Measurements from ENCODE around the gene TET3. TPM values are rescaled to one million over a fixed set of nuclear protein-coding genes. Genes with fewer than 3 reads are reported as not detected.

TET3 gene
- total and polyA plus RNA-seq, 2 of the 4 experiments (the other 2 are of a cell fraction) = 1.6 to 1.8 TPM

- Histone ChIP-seq H2BK20ac (ENCODE audit: low read depth, low read length) (no peak overlapping the region), H2BK5ac (ENCODE audit: low read depth, low read length, poor library complexity, severe bottlenecking) (no peak overlapping the region), H3K9me3 (ENCODE audit: control insufficient read depth, insufficient read depth, low read length) (no peaks in the 10 kb centered on the region), H3K4me1 (ENCODE audit: control insufficient read depth, insufficient read depth, low read length) (peaks cover 17% of the 10 kb centered on the region), H2AK5ac (ENCODE audit: low read depth, low read length) (no peak overlapping the region), H3K9me1 (ENCODE audit: insufficient read depth, low read length) (peaks cover 24% of the 10 kb centered on the region), H3K27ac (ENCODE audit: insufficient read depth, low read length) (no peak overlapping the region), H3K9ac (ENCODE audit: low read depth, low read length) (no peak overlapping the region), H3K4me3 (ENCODE audit: insufficient read depth, low read depth, low read length) (no peak overlapping the region), H2BK120ac (ENCODE audit: low read depth, low read length) (no peak overlapping the region), H3K79me1 (ENCODE audit: low read depth in 1 of 2, low read length in 2 of 2) (peaks cover 30 to 72% of the 10 kb centered on the region in 2 experiments), H2AK9ac (replicated peaks; ENCODE audit: low read depth, low read length, poor library complexity) (no peak overlapping the region), H3K4me2 (ENCODE audit: low read depth, low read length) (no peak overlapping the region), H3K36me3 (ENCODE audit: control insufficient read depth, insufficient read depth, low read length) (peaks cover 9% of the 10 kb centered on the region), H3K14ac (replicated peaks; ENCODE audit: low read depth, low read length) (no peak overlapping the region), H3K4ac (ENCODE audit: low read depth, low read length) (no peak overlapping the region), H4K91ac (ENCODE audit: insufficient read depth, low read depth, low read length) (no peak overlapping the region), H3K56ac (ENCODE audit: extremely low read depth, insufficient read depth, low read length) (no peak overlapping the region), H4K20me1 (ENCODE audit: insufficient read depth, low read length) (peaks cover 56% of the 10 kb centered on the region), H3K18ac (ENCODE audit: low read depth, low read length) (no peak overlapping the region), H3K23ac (ENCODE audit: low read depth, low read length) (no peak overlapping the region; the same call in 1 of the 2 replicates), H4K5ac (ENCODE audit: low read depth, low read length) (no peak overlapping the region), H2AFZ (replicated peaks; ENCODE audit: low read length, poor library complexity) (no peak overlapping the region), H2BK15ac (ENCODE audit: low read depth, low read length) (no peak overlapping the region), H4K8ac (ENCODE audit: low read depth in 2 of 2, low read length in 2 of 2) (no peak overlapping the region), H3K27me3 (ENCODE audit: control insufficient read depth, insufficient read depth, low read length) (no peaks in the 10 kb centered on the region)
- dilution Hi-C loops (cut with HindIII; ENCODE audit: low sequenced_read_pairs, unreplicated experiment) = no loop called here
- no peak for DNase-seq
- in situ Hi-C loops (cut with MboI; ENCODE audit: low sequenced_read_pairs) = no loop called here
- no peak for ATAC-seq (ENCODE audit: low read depth)
- ChIA-PET POLR2A (ENCODE audit: unreplicated experiment) (no interaction called here), CTCF (interaction anchor here (1.3 kb wide), 1 partner anchor 16 kb away, joined by 3 read pairs; no protein-coding TSS in a partner anchor)
- TF ChIP-seq MAZ (IDR thresholded peaks at IDR 0.05; ENCODE audit: borderline replicate concordance, low read depth, low read length) (no peak), CHD1 (IDR thresholded peaks at IDR 0.05; ENCODE audit: low read depth, low read length) (no peak), RAD21 (IDR thresholded peaks at IDR 0.05; ENCODE audit: low read length) (no peak), FOS (IDR thresholded peaks at IDR 0.05; ENCODE audit: low read depth, low read length) (no peak), RCOR1 (IDR thresholded peaks at IDR 0.05; ENCODE audit: insufficient replicate concordance, low read length) (no peak), CEBPB (IDR thresholded peaks at IDR 0.05; ENCODE audit: low read depth, low read length) (no peak), POLR2A (IDR thresholded peaks at IDR 0.05; ENCODE audit: low read depth, low read length) (no peak), RFX5 (IDR thresholded peaks at IDR 0.05; ENCODE audit: low read depth, low read length) (no peak), SMC3 (IDR thresholded peaks at IDR 0.05; ENCODE audit: low read depth, low read length) (no peak), MAFK (IDR thresholded peaks at IDR 0.05; ENCODE audit: low read depth, low read length) (no peak)
- TF ChIP-seq, protein P1, sequence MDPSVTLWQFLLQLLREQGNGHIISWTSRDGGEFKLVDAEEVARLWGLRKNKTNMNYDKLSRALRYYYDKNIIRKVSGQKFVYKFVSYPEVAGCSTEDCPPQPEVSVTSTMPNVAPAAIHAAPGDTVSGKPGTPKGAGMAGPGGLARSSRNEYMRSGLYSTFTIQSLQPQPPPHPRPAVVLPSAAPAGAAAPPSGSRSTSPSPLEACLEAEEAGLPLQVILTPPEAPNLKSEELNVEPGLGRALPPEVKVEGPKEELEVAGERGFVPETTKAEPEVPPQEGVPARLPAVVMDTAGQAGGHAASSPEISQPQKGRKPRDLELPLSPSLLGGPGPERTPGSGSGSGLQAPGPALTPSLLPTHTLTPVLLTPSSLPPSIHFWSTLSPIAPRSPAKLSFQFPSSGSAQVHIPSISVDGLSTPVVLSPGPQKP (IDR thresholded peaks at IDR 0.05; ENCODE audit: borderline replicate concordance, low read depth, low read length) = no peak
- TF ChIP-seq, protein P2, sequence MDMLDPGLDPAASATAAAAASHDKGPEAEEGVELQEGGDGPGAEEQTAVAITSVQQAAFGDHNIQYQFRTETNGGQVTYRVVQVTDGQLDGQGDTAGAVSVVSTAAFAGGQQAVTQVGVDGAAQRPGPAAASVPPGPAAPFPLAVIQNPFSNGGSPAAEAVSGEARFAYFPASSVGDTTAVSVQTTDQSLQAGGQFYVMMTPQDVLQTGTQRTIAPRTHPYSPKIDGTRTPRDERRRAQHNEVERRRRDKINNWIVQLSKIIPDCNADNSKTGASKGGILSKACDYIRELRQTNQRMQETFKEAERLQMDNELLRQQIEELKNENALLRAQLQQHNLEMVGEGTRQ (IDR thresholded peaks at IDR 0.05; ENCODE audit: low read depth, low read length) = no peak
- no TSS peak for BruUV-seq (replicated peaks)
- intact Hi-C loops (cut with micrococcal nuclease) = no loop called here
Observed at GRCh38 chr2:74009577-74009976, 24.9 kb downstream of the TET3 start.
